ENCODE data around the gene CHCHD1.

DNA sequence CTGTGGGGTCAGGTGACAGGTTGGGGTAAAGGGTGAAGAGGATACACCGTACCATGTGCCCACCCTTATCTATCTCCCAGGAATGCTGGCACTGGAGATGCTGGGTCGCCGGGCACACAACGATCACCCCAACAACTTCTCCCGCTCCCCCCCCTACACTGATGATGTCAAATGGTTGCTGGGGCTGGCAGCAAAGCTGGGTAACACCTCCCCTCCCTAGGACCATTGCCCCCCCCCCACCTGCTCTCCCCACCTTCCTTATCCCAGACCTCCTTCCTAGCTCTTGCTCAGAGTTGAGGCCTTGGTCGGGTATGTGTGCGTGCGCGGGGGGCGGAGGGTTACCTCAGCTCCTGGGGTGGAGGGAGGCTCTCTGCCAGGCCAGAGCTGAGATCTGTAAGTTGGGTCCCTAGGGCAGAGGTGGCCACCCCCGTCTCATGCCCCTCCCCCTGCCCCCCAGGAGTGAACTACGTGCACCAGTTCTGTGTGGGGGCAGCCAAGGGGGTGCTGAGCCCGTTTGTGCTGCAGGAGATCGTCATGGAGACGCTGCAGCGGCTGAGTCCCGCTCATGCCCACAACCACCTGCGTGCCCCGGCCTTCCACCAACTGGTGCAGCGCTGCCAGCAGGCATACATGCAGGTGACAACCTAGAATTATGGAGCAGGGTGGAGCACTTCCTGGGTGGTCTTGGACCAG is 18.9 kb downstream of the CHCHD1 start:
- no peak for TF ChIP-seq POLR2A (IDR thresholded peaks at IDR 0.05)
- TF ChIP-seq, protein P1, sequence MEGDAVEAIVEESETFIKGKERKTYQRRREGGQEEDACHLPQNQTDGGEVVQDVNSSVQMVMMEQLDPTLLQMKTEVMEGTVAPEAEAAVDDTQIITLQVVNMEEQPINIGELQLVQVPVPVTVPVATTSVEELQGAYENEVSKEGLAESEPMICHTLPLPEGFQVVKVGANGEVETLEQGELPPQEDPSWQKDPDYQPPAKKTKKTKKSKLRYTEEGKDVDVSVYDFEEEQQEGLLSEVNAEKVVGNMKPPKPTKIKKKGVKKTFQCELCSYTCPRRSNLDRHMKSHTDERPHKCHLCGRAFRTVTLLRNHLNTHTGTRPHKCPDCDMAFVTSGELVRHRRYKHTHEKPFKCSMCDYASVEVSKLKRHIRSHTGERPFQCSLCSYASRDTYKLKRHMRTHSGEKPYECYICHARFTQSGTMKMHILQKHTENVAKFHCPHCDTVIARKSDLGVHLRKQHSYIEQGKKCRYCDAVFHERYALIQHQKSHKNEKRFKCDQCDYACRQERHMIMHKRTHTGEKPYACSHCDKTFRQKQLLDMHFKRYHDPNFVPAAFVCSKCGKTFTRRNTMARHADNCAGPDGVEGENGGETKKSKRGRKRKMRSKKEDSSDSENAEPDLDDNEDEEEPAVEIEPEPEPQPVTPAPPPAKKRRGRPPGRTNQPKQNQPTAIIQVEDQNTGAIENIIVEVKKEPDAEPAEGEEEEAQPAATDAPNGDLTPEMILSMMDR (IDR thresholded peaks at IDR 0.05): no peak
